ENCODE measurements around the gene SERINC2.

GRCh38 chr1:31393463-31393862 lies 19.6 kb upstream of the SERINC2 start:
- TF ChIP-seq CTCF (IDR thresholded peaks at IDR 0.05; ENCODE audit: insufficient read depth, low read depth, low read length) = no peak
- no peak for TF ChIP-seq EZH2 (IDR thresholded peaks at IDR 0.05; ENCODE audit: insufficient read depth, low read length)

Data from astrocyte (in vitro differentiated cells and primary cell).